Fibroblast of lung (primary cell): Measurements from ENCODE around the gene YBX3.

Experiments
- CTCF ChIP-seq, 2 donors: IDR thresholded peaks in 1 of 2; conservative IDR thresholded peaks in 1 of 2; 1 replicate in 1 of 2; 2 replicates in 1 of 2; pipeline ENCODE4 v1.5.1; 2011 to 2012; ENCODE audit warnings: low read length in 2 of 2, control low read depth in 1 of 2, inconsistent platforms in 1 of 2, low read depth in 1 of 2, mild to moderate bottlenecking in 1 of 2
- EZH2 ChIP-seq: IDR thresholded peaks from 2 replicates; pipeline ENCODE4 v1.5.1; 2012; ENCODE audit warnings: low read length, control low read depth, mild to moderate bottlenecking; ENCODE audit errors: missing control alignments

DNA sequence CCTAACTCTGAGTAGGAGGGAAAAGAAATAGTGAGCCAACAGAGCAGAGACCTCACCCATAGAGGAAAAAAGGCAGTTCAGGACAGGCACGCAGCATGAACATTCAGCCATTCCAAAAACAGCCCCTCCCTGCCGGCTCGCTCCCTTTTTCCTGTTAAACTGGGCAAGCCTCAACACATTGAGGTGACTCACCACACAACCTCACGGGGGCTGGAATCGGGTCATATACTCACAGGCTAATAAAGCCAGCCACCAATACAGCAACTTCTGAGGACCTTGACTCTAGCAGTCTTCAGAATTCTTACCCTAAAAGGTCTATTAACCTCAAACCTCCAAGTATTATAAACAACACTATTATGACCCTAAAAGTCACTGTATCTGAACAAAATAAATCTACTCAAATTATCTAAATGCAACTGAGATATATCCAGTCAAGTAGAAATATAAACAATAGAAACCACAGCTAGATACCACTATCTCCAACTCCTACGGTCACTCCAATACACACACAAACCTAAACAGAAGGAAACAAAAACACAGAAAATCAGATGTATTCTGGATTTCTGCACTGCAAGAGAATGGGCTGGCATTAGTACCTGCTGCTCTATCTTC is 6.3 kb downstream of the YBX3 start:
- TF ChIP-seq CTCF (conservative IDR thresholded peaks at IDR 0.05 in 1 of 2, IDR thresholded peaks at IDR 0.05 in 1 of 2; ENCODE audit: low read depth in 1 of 2, low read length in 2 of 2) (no peak), EZH2 (no peak)
